ENCODE data around the gene THADA.

The THADA gene

DNA sequence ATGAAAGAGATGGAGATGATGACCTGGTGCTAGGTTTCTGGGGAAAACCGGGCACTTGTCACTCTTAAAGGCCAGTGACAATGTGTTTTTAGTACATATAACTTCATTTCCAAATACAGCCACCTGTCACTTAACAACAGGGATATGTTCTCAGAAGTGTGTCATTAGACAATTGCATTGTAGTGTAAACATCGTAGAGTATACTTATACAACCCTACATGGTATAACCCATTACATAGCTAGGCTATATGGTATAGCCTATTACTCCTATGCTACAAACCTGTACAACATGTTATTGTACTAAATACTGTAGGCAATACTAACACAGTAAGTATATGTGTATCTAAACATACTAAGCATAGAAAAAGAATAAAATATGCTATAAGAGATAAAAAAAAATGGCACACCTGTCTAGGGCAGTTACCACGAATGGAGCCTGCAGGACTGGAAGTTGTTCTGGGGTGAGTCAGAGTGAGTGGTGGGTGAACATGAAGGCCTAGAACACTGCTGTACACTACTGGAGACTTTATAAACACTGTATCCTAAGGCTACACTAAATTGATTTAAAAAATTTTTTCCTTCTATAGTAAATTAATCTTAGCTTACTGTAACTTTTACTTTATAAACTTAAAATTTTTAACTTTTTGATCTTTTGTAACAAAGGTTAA lies 123.2 kb downstream of the THADA start:
- H3K4me3 ChIP-seq (ENCODE audit: low read depth, low read length): no peak overlapping the region
- TF ChIP-seq, protein P1, sequence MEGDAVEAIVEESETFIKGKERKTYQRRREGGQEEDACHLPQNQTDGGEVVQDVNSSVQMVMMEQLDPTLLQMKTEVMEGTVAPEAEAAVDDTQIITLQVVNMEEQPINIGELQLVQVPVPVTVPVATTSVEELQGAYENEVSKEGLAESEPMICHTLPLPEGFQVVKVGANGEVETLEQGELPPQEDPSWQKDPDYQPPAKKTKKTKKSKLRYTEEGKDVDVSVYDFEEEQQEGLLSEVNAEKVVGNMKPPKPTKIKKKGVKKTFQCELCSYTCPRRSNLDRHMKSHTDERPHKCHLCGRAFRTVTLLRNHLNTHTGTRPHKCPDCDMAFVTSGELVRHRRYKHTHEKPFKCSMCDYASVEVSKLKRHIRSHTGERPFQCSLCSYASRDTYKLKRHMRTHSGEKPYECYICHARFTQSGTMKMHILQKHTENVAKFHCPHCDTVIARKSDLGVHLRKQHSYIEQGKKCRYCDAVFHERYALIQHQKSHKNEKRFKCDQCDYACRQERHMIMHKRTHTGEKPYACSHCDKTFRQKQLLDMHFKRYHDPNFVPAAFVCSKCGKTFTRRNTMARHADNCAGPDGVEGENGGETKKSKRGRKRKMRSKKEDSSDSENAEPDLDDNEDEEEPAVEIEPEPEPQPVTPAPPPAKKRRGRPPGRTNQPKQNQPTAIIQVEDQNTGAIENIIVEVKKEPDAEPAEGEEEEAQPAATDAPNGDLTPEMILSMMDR (IDR thresholded peaks at IDR 0.05; ENCODE audit: control insufficient read depth, extremely low read depth, insufficient read depth): no peak
- no peak for DNase-seq (ENCODE audit: low read depth)

- TF ChIP-seq, protein P1 (IDR thresholded peaks at IDR 0.05; ENCODE audit: control insufficient read depth, extremely low read depth, insufficient read depth): no peak
- H3K4me3 ChIP-seq (ENCODE audit: low read depth, low read length): no peak overlapping the region
- DNase-seq (ENCODE audit: low read depth): no peak
Observed at GRCh38 chr2:43469713-43470112, 126.1 kb downstream of the THADA start.

GRCh38 chr2:43469094-43469493 lies 126.7 kb downstream of the THADA start:
- DNase-seq (ENCODE audit: low read depth): no peak
- H3K4me3 ChIP-seq (ENCODE audit: low read depth, low read length): no peak overlapping the region
- TF ChIP-seq, protein P1 (IDR thresholded peaks at IDR 0.05; ENCODE audit: control insufficient read depth, extremely low read depth, insufficient read depth): no peak

GRCh38 chr2:43467891-43468290 lies 127.9 kb downstream of the THADA start:
- TF ChIP-seq, protein P1 (IDR thresholded peaks at IDR 0.05; ENCODE audit: control insufficient read depth, extremely low read depth, insufficient read depth): no peak
- no peak overlapping the region for H3K4me3 ChIP-seq (ENCODE audit: low read depth, low read length)
- no peak for DNase-seq (ENCODE audit: low read depth)

GRCh38 chr2:43465234-43465633 lies 130.6 kb downstream of the THADA start:
- TF ChIP-seq, protein P1 (IDR thresholded peaks at IDR 0.05; ENCODE audit: control insufficient read depth, extremely low read depth, insufficient read depth): no peak
- H3K4me3 ChIP-seq (ENCODE audit: low read depth, low read length): no peak overlapping the region
- DNase-seq (ENCODE audit: low read depth): no peak

DNA sequence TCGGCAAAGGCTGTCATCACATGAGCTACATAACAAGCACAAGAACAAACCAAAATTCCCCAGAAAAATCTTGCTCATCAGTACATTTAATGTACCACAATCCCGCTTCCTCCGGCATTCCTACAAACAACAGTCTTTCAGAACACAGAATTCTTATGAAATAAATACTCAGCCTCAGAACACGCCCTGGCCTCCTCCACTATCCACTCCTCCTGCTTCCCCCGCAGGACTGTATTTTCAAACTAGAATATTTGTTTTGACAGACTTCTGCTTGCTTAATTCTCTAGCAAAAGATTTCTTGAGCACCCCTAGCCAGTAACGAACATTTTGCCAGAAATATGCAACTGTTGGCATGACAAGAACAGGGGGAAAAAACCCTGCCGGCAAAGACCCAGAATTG lies 131.2 kb downstream of the THADA start:
- TF ChIP-seq, protein P1 (IDR thresholded peaks at IDR 0.05; ENCODE audit: control insufficient read depth, extremely low read depth, insufficient read depth): no peak
- H3K4me3 ChIP-seq (ENCODE audit: low read depth, low read length): no peak overlapping the region
- DNase-seq (ENCODE audit: low read depth): no peak

Measured in LNCaP clone FGC (cell line).